ENCODE measurements around the gene SHISAL1.
"Not testable (repeated sequence)": the region's sequence is repeated elsewhere in the genome, so short reads cannot be mapped to it uniquely, and the experiment has no call there.

The SHISAL1 gene

DNA sequence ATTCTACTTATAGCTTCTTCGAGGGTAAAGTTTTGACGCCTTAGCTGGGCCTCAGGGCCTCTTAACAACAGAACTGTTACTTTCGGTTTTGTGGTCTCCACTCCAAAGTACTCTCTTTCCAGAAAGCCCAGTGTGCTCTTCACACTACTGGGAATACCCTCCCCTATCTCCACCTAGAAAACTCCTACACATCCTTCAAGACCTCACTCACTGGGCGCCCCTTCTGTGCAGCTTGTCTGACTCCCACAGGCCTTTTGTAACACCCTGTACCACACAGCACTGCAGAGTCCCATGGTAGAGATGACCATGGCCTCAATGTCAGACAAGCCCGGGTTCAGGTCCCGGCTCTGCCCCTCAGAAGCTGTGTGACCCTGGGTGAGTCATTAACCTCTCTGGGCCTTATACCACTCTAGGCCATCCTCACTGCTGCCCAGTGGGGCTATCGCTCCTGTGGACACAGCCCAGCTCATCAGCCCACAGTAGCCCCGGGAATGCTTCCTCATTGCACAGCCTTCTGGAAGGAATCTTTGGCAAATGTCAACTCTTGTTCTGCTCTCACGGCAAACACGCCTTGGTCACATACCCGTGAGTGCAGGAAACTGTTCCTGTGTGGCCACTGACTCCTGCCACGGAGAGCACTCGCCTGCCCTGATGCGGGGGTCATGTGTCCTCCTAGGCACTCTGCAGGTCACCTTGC, 51.4 kb downstream of the SHISAL1 start:
- DNase-seq (ENCODE audit: low read depth in 2 of 2): no peak

DNA sequence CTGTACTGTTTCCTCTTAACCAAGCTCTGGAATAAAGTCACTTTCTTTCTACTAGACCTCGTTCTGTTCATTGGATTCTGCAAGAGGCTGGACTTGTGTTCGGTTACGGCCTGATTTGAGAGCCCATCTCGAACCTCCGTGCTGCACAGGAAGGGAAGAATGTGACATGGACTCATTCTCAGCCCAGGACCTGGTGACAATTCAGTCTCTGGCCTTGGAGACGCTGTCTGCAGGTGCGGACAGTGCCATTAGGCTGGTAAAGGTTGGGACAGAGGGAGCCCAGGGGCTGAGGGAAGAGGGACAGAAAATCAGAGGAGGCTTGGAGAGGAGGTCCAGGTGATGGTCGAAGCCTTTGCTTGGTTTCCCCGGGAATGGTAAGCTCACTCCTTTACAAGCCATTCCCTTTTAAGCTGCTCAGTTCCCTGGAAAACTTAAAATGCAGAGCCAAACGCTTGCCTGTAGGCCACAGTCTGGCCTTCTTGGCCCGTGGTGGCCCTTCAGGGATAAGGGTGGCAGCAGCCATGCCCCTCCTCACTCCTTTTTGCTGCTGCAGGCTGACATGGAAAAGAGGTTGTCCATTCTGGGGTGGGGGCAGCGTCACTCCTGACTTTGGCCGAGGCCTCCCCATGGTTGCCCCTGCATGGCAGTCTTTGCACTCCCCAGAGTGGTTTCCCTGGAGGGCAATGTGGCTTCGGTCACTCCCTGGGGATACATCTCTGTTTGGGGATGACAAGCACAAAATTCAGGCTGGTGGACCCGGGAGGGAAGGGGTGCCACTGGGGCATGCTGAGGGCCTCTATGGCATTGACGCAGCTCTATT, 52.3 kb downstream of the SHISAL1 start:
- DNase-seq (ENCODE audit: low read depth in 2 of 2): no peak

- DNase-seq (ENCODE audit: low read depth in 2 of 2): no peak
Observed at GRCh38 chr22:44259366-44260215, 53.2 kb downstream of the SHISAL1 start.

- no peak for DNase-seq (ENCODE audit: low read depth in 2 of 2)
Observed at GRCh38 chr22:44256556-44257485, 55.9 kb downstream of the SHISAL1 start.

DNA sequence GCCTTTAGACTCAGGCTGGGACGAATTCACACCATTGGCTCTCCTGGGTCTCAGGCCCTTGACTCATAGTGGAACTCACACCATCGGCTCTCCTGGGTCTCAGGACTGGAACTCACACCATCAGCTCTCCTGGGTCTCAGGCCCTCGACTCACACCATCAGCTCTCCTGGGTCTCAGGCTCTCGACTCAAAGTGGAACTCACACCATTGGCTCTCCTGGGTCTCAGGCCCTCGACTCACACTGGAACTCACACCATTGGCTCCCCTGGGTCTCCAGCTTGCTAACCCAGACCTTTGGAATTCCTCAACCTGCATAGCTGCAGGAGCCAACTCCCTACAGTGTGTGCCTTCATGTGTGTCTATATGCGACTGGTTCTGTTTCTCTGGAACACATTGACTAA, 56.7 kb downstream of the SHISAL1 start:
- DNase-seq (ENCODE audit: low read depth in 2 of 2): no peak

GRCh38 chr22:44254811-44255210, 57.9 kb downstream of the SHISAL1 start:
- DNase-seq (ENCODE audit: low read depth in 2 of 2): no peak

DNA sequence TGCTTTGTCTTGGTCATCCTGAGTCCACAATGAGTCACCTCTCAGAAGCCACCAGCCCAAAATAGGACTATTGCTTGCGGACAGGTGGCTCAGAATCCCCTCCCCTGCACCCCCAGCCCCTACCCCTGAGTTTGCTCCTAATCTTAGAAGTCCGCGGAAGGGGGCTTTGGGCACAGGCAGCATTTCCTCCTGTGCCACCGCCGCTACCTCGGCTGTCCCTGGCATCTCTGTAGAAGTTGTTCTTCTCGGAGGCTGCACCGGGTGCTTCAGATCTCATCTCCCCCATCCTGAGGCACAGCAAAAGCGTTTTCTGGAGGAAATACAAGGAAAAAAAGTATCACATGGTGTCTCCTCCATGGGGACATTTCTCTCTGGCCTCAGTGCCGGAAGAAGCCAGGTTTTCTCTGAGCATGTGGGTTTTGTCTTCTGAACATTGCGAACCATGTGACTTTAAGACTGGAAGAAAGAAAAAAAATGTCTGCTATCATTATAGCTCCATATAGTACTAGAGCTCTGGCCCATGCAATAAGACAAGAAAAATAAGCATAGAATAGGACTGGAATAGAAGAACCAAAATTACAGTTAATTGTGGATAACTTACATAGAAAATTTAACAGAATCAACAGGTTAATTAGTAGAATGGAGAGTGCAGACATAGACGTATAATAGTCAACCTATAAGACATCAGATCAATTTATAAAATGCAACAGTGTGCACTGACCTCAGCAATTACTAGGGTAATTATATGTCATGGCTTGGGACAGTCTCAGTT, 63.2 kb downstream of the SHISAL1 start:
- DNase-seq (ENCODE audit: low read depth in 2 of 2): no peak

GRCh38 chr22:44248926-44249325, 63.8 kb downstream of the SHISAL1 start:
- DNase-seq (ENCODE audit: low read depth in 2 of 2): no peak

- DNase-seq (ENCODE audit: low read depth in 2 of 2): no peak
Observed at GRCh38 chr22:44247923-44248892, 64.5 kb downstream of the SHISAL1 start.

- DNase-seq (ENCODE audit: low read depth in 2 of 2): no peak
Observed at GRCh38 chr22:44247346-44247745, 65.4 kb downstream of the SHISAL1 start.

DNA sequence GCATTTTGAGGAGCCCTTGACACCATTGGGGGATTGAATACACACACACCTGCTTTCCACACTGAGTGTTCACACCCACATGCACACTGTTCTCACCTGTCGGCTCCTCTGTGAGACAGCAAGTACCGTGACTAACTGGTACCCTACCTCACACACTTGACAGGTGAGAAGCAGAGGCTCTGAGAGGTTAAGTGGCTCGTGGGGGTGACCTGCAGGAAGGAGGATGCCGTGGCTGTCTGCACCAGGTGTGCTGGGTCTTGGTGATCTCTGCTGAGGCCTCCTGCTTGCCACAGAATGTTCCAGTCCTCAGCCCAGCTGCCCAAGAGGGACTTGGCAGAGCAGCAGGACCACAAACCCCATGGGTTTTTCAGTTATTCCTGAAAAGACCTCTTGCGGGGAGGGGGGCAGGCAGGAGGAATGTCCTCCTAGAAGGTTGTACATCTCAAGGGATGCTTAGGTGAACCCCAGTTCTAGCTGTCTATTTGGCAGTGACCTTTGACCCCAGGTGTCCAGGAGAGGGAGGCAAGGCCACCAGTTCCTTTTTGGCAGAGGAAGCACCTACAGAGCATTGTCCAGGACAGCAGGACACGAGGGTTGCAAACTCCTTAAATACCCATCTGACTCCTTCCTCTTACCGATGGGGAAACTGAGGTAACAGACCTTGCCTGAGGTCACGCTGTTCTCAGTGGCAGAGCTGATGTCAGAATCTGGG, 66.0 kb downstream of the SHISAL1 start:
- DNase-seq (ENCODE audit: low read depth in 2 of 2): no peak

DNA sequence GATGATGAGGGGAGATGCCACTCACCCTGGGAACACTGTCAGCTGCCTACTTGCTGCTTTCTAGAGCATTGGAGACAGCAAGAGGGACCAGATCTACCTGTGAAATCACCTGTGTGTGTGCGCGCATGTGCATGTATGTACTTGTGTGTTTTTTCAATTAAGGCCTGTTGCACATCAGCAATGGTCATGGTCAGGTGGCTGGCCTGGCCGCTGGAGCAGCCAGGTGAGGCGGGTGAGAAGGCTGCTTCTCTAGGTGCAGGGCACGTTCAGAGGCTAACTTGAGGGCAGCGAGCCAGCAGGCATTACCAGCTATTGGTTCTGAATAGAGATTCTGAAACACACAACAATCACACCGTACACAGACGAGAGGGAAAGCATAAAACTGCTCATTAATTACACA, 66.9 kb downstream of the SHISAL1 start:
- no peak for DNase-seq (ENCODE audit: low read depth in 2 of 2)

- DNase-seq (ENCODE audit: low read depth in 2 of 2): no peak
Observed at GRCh38 chr22:44245438-44245837, 67.3 kb downstream of the SHISAL1 start.

DNA sequence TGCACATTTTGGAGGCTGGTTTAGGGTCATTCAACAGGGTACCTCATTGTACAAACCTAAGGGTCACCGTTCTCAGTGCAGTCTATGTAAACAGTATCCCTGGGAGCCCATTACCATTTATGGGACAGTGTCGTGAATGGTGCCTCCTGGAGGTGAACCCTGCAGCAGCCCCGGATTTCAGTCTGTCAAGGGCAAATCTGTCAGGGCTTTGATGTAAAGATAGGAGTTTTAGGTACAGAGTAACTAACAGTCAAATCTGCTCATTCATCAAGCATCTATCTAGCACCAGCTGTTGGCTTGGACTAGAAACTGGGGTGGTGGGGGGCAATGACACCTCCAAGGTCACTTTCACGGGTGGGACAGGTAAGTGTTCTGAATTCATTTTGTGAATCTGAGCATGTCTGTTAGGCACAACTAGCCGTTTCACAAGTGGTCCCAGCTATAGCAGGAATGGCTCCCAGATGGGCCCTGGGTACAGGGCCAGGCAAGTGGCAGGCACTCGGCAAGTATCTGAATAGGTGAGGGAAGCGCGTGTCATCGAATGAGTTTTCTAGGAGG, 68.4 kb downstream of the SHISAL1 start:
- no peak for DNase-seq (ENCODE audit: low read depth in 2 of 2)

GRCh38 chr22:44243761-44244160, 69.0 kb downstream of the SHISAL1 start:
- DNase-seq (ENCODE audit: low read depth in 2 of 2): no peak

- DNase-seq (ENCODE audit: low read depth in 2 of 2): no peak
Observed at GRCh38 chr22:44242946-44243724, 69.6 kb downstream of the SHISAL1 start.

GRCh38 chr22:44241121-44241520, 71.6 kb downstream of the SHISAL1 start:
- DNase-seq (ENCODE audit: low read depth in 2 of 2): not testable (repeated sequence)

All from stimulated activated CD8-positive, alpha-beta memory T cell treated with anti-CD3 and anti-CD28 coated beads, Interleukin-7, amount 100 ng/mL, for 4 hours (primary cell).